ENCODE results near the gene CCDC158. TPM values are rescaled to one million over a fixed set of nuclear protein-coding genes. Genes with fewer than 3 reads are reported as not detected.
A peak's percentile ranks its signal among the peaks of the same experiment; 100 is the strongest.

CCDC158 gene
- polyA plus RNA-seq, 1 of the 3 experiments (the other 2 are of a cell fraction): not detected

GRCh38 chr4:76305971-76306881, 114.7 kb downstream of the CCDC158 start, which contains the start of gene STBD1 (continued):
- no peak for TF ChIP-seq USF2 (IDR thresholded peaks at IDR 0.05; ENCODE audit: borderline replicate concordance, low read depth, low read length)
- no peak for TF ChIP-seq TCF12 (IDR thresholded peaks at IDR 0.05)
- no peak for TF ChIP-seq FOSL2 (IDR thresholded peaks at IDR 0.05; ENCODE audit: borderline replicate concordance, low read depth)
- peak; percentile 31 for TF ChIP-seq YY1 (IDR thresholded peaks at IDR 0.05; ENCODE audit: low read depth)
- TF ChIP-seq TAF1 (IDR thresholded peaks at IDR 0.05; ENCODE audit: borderline replicate concordance, low read depth, low read length): peak; percentile 23; the same call in 1 of the 2 replicates
- peak; percentile 13; the same call in 1 of the 2 replicates for TF ChIP-seq MXI1 (IDR thresholded peaks at IDR 0.05; ENCODE audit: low read depth, low read length)
- 0 out of 2 replicates have a peak, but pooled peaks have one; percentile 4 for TF ChIP-seq RAD21 (IDR thresholded peaks at IDR 0.05; ENCODE audit: low read length)
- TF ChIP-seq CTCF (IDR thresholded peaks at IDR 0.05): no peak
- TF ChIP-seq SIN3A (IDR thresholded peaks at IDR 0.05; ENCODE audit: borderline replicate concordance, low read depth, low read length): 0 out of 2 replicates have a peak, but pooled peaks have one; percentile 19
- TF ChIP-seq CHD2 (IDR thresholded peaks at IDR 0.05; ENCODE audit: low read length, partially characterized antibody): no peak
- TF ChIP-seq SMC3 (IDR thresholded peaks at IDR 0.05; ENCODE audit: low read depth, low read length): peak; percentile 13; the same call in 1 of the 2 replicates

- POLR2A ChIA-PET: interaction anchor here (0.5 to 2.0 kb wide), 8 partner anchors 11 to 1547 kb away, joined by 3 to 13 read pairs (median 5); partner anchors contain the start of genes FAM47E, NUP54 and SCARB2
- H3F3A ChIP-seq (replicated peaks; ENCODE audit: insufficient read depth): peaks cover 21% of the 10 kb centered on the region
- H3K9me2 ChIP-seq: no peaks in the 10 kb centered on the region
- WGBS (ENCODE audit: low lambda C conversion rate): 98% methylated on average over 4 of the region's 7 CpGs
- H3K9me3 ChIP-seq: no peaks in the 10 kb centered on the region
- H3K4me2 ChIP-seq: peak overlapping the region; percentile 94
- peaks cover 10 to 27% of the 10 kb centered on the region in 2 experiments; a peak in 2 of 4 replicates for H3K4me1 ChIP-seq (ENCODE audit: control insufficient read depth in 1 of 2, insufficient read depth in 2 of 2, low read depth in 1 of 2, low read length in 1 of 2)
- peak overlapping the region; percentile 83 to 92; a peak in 3 of 4 replicates for H3K27ac ChIP-seq (ENCODE audit: low read depth in 2 of 2, low read length in 1 of 2)
- H3K27me3 ChIP-seq (ENCODE audit: insufficient read depth): no peaks in the 10 kb centered on the region
- peaks cover 9 to 11% of the 10 kb centered on the region in 2 experiments for H3K36me3 ChIP-seq (replicated peaks in 1 of 2; ENCODE audit: control insufficient read depth in 1 of 2, insufficient read depth in 2 of 2, low read length in 1 of 2)
- H3K9ac ChIP-seq: peak overlapping the region; percentile 85; the same call in 1 of the 2 replicates
- peak overlapping the region; percentile 92 for H3K4me3 ChIP-seq (ENCODE audit: low read depth in 2 of 2, low read length in 1 of 2)
- DNase-seq: no peak
- H2AFZ ChIP-seq (ENCODE audit: low read depth): peak overlapping the region; percentile 93; the same call in 1 of the 2 replicates
- CTCF ChIA-PET: interaction anchor here (1.1 to 5.4 kb wide), 7 partner anchors 9 to 453 kb away, joined by 3 to 55 read pairs (median 7); no protein-coding TSS in a partner anchor
- peaks cover 30% of the 10 kb centered on the region; the same call in 1 of the 2 replicates for H3K79me2 ChIP-seq (ENCODE audit: insufficient read depth)
- H4K20me1 ChIP-seq (ENCODE audit: insufficient read depth): no peaks in the 10 kb centered on the region
- TF ChIP-seq SIN3A (IDR thresholded peaks at IDR 0.05; ENCODE audit: borderline replicate concordance, low read depth, low read length): no peak
- no peak for TF ChIP-seq FOSL2 (IDR thresholded peaks at IDR 0.05; ENCODE audit: borderline replicate concordance, low read depth)
- no peak for TF ChIP-seq GABPA (IDR thresholded peaks at IDR 0.05; ENCODE audit: low read depth)
- no peak for TF ChIP-seq RXRA (IDR thresholded peaks at IDR 0.05; ENCODE audit: borderline replicate concordance, low read depth)
- TF ChIP-seq REST (IDR thresholded peaks at IDR 0.05; ENCODE audit: low read depth, low read length): no peak
- no peak for TF ChIP-seq IRF3 (IDR thresholded peaks at IDR 0.05; ENCODE audit: low read depth, low read length)
- no peak for TF ChIP-seq POLR2AphosphoS5 (IDR thresholded peaks at IDR 0.05; ENCODE audit: low read depth, low read length)
- TF ChIP-seq NFIC (IDR thresholded peaks at IDR 0.05; ENCODE audit: borderline replicate concordance): no peak
- no peak for TF ChIP-seq GATA2 (CRISPR knock-in tag; IDR thresholded peaks at IDR 0.05)
- no peak for TF ChIP-seq SMC3 (IDR thresholded peaks at IDR 0.05; ENCODE audit: low read depth, low read length)
These were observed 115.8 kb downstream of the CCDC158 start for GRCh38 chr4:76305033-76305687.
